Osteoblast (primary cell): Measurements from ENCODE around the gene PC. TPM values are rescaled to one million over a fixed set of nuclear protein-coding genes. Genes with fewer than 3 reads are reported as not detected.

Experiments
- DNase-seq: peaks from one replicate; pipeline ENCODE4 v3.0.0; 2011; ENCODE audit warnings: low spot score, mixed read lengths; ENCODE audit not compliant: insufficient read length; ENCODE audit errors: missing footprints
- H2AFZ ChIP-seq: 2 replicates; pipeline ENCODE4 v1.6.0; 2011; ENCODE audit warnings: mild to moderate bottlenecking, low read length
- H3K27ac ChIP-seq: 2 replicates; pipeline ENCODE4 v1.5.1; 2011; ENCODE audit warnings: mild to moderate bottlenecking, low read depth, low read length, moderate library complexity
- H3K27me3 ChIP-seq: 2 replicates; pipeline ENCODE4 v1.6.0; 2012; ENCODE audit warnings: mild to moderate bottlenecking, control low read depth, inconsistent platforms, low read length, moderate library complexity; ENCODE audit not compliant: insufficient read depth
- H3K36me3 ChIP-seq: 2 replicates; pipeline ENCODE4 v1.5.1; 2011; ENCODE audit warnings: mild to moderate bottlenecking, low read length, control low read depth, moderate library complexity; ENCODE audit not compliant: insufficient read depth
- H3K4me1 ChIP-seq: 2 replicates; pipeline ENCODE4 v1.5.1; 2011; ENCODE audit warnings: mild to moderate bottlenecking, low read length, control low read depth, moderate library complexity; ENCODE audit not compliant: insufficient read depth
- H3K4me2 ChIP-seq: 2 replicates; pipeline ENCODE4 v1.6.0; 2011; ENCODE audit warnings: mild to moderate bottlenecking, low read length; ENCODE audit not compliant: insufficient read depth
- H3K4me3 ChIP-seq: fragments of 200-600 bp; sonication (generic); 3 replicates; pipeline ENCODE4 v1.5.1; 2012; ENCODE audit warnings: mild to moderate bottlenecking, low read length, inconsistent platforms; ENCODE audit not compliant: insufficient read depth
- H3K79me2 ChIP-seq: 2 replicates; pipeline ENCODE4 v1.6.0; 2012; ENCODE audit warnings: mild to moderate bottlenecking, low read length, control low read depth, inconsistent platforms; ENCODE audit not compliant: insufficient read depth
- H3K9me3 ChIP-seq: 2 replicates; pipeline ENCODE4 v1.5.1; 2011; ENCODE audit warnings: low read depth, low read length, control low read depth
- H4K20me1 ChIP-seq: 2 replicates; pipeline ENCODE4 v1.6.0; 2012; ENCODE audit warnings: mild to moderate bottlenecking, low read length, control low read depth; ENCODE audit not compliant: insufficient read depth
- CTCF ChIP-seq: IDR thresholded peaks from 2 replicates; pipeline ENCODE4 v1.5.1; 2011; ENCODE audit warnings: mild to moderate bottlenecking, low read depth, low read length, moderate library complexity; ENCODE audit errors: extremely low read depth
- total RNA-seq: library from RNA; depleted of rRNA; stranded (reverse); fragments of >200 nt; gene quantifications from 2 replicates; pipeline ENCODE4 v1.2.3, GENCODE V29; 2012

Gene PC
- total RNA-seq, 1 donor: 48.5 TPM

DNA sequence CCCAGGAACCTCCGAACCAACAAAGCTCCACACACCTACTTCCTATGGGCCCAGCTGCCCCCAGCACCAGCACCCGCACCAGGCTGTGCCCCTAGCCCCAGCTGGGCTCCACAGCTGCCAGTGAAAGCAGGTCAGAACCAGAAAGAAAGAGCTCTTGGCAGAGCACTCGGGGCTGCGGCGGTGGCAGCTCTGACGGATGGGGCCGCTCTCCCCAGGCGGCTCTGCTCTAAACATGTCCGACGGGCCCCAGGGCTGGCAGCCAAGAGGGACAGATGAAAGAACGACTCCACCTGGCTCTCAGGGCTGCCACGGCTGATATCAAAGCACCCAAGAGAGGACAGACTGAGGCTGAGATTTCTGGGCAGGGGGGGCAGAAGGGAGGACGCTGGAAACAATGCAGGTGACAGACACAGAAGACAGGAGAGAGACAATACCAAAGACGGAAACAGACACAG lies 75.6 kb downstream of the PC start:
- no peaks in the 10 kb centered on the region for H3K36me3 ChIP-seq
- H2AFZ ChIP-seq: no peak overlapping the region
- no peak overlapping the region for H3K4me3 ChIP-seq
- no peak overlapping the region for H3K27ac ChIP-seq
- H3K4me2 ChIP-seq: peak overlapping the region; percentile 52
- peaks cover 4% of the 10 kb centered on the region for H3K79me2 ChIP-seq
- TF ChIP-seq CTCF: no peak
- no peaks in the 10 kb centered on the region for H3K27me3 ChIP-seq
- DNase-seq: no peak
- no peaks in the 10 kb centered on the region for H3K9me3 ChIP-seq
- H3K4me1 ChIP-seq: peaks cover 31% of the 10 kb centered on the region
- H4K20me1 ChIP-seq: peaks cover 12% of the 10 kb centered on the region

GRCh38 chr11:66881927-66882452 lies 76.2 kb downstream of the PC start:
- H3K36me3 ChIP-seq: no peaks in the 10 kb centered on the region
- peaks cover 12% of the 10 kb centered on the region for H4K20me1 ChIP-seq
- H3K4me1 ChIP-seq: peaks cover 29% of the 10 kb centered on the region
- H3K27me3 ChIP-seq: no peaks in the 10 kb centered on the region
- no peak overlapping the region for H3K4me3 ChIP-seq
- H2AFZ ChIP-seq: no peak overlapping the region
- no peak overlapping the region for H3K27ac ChIP-seq
- no peak for TF ChIP-seq CTCF
- no peak overlapping the region for H3K4me2 ChIP-seq
- peak; percentile 41 for DNase-seq
- H3K9me3 ChIP-seq: no peaks in the 10 kb centered on the region
- peaks cover 4% of the 10 kb centered on the region for H3K79me2 ChIP-seq

- DNase-seq: no peak
- no peak overlapping the region for H2AFZ ChIP-seq
- peaks cover 12% of the 10 kb centered on the region for H4K20me1 ChIP-seq
- H3K27ac ChIP-seq: no peak overlapping the region
- H3K4me1 ChIP-seq: peaks cover 24% of the 10 kb centered on the region
- no peaks in the 10 kb centered on the region for H3K36me3 ChIP-seq
- H3K79me2 ChIP-seq: peaks cover 4% of the 10 kb centered on the region
- no peaks in the 10 kb centered on the region for H3K9me3 ChIP-seq
- TF ChIP-seq CTCF: no peak
- no peaks in the 10 kb centered on the region for H3K27me3 ChIP-seq
- H3K4me3 ChIP-seq: no peak overlapping the region
- no peak overlapping the region for H3K4me2 ChIP-seq
These were observed 76.7 kb downstream of the PC start for GRCh38 chr11:66881451-66881835.

DNA sequence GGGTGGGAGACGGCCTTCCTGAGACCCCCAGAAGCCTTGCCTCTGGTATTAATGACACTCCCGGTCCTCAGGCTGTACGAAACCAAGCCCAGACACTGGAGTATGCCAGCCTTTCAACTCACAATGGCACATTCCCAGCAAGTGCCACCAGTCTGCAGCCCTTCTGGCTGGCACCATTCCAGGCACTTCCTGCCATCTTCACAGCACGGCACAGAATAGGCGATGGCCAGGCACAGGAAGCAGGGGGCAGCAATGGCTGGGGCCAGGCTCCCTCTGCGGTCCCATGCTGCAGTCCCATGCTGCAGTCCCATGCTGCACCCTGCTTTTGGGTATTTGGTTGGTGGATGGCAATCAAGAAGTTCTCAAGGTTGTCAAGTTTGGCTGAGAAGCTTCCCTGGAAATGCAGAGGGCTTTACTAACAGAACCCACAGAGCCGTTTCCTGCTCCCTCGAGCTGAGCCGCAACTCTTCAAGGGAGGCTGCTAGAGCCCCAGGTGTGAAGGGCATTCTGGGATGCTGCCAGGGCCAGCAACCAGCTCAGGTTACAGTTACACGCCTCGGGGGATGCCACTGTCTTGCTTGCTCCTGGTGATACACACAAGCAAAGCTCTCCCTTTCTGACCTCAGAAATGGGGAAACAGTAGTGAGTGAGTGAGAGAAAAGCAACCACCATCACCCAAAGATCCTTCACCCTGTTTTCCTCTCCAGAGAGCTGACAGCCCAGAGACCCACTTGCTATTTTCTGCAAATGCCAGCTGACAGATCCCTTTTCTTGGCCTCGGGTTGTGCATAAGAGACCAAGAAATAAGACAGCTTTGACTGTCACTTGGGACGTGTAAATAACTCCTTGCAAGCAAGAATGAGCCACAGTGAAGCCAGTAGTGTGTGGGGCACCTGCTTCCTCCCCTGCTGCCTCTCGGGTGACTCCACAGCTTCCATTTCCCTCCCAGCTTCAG lies 77.4 kb downstream of the PC start:
- Histone ChIP-seq H3K4me3 (no peak overlapping the region), H3K36me3 (no peaks in the 10 kb centered on the region), H3K4me2 (no peak overlapping the region), H4K20me1 (peaks cover 16% of the 10 kb centered on the region), H3K9me3 (no peaks in the 10 kb centered on the region), H3K79me2 (peaks cover 4% of the 10 kb centered on the region), H3K4me1 (peaks cover 20% of the 10 kb centered on the region), H3K27ac (no peak overlapping the region), H2AFZ (no peak overlapping the region), H3K27me3 (no peaks in the 10 kb centered on the region)
- DNase-seq: peak; percentile 10
- no peak for TF ChIP-seq CTCF
